Skeletal muscle tissue (tissue), 4 donors: ENCODE data around the gene TOX3. TPM values are rescaled to one million over a fixed set of nuclear protein-coding genes. Genes with fewer than 3 reads are reported as not detected.

Experiments used
- H3K27ac ChIP-seq: one replicate; pipeline ENCODE4 v1.7.0; 2013; ENCODE audit warnings: mild to moderate bottlenecking, low read depth, low read length, inconsistent platforms
- H3K27me3 ChIP-seq, 3 donors: one replicate each; pipeline ENCODE4 v1.7.0; 2013; ENCODE audit warnings: low read length in 3 of 3; ENCODE audit not compliant: control insufficient read depth in 3 of 3, insufficient read depth in 3 of 3
- H3K36me3 ChIP-seq, 3 donors: one replicate each; pipeline ENCODE4 v1.7.0; 2013; ENCODE audit warnings: low read length in 3 of 3; ENCODE audit not compliant: control insufficient read depth in 3 of 3, insufficient read depth in 3 of 3
- H3K4me1 ChIP-seq, 3 donors: one replicate each; pipeline ENCODE4 v1.7.0; 2013; ENCODE audit warnings: low read length in 3 of 3, mild to moderate bottlenecking in 3 of 3; ENCODE audit not compliant: control insufficient read depth in 3 of 3, insufficient read depth in 3 of 3
- H3K4me3 ChIP-seq, 3 donors: one replicate each; pipeline ENCODE4 v1.7.0; 2013; ENCODE audit warnings: low read length in 3 of 3
- H3K9ac ChIP-seq, 3 donors: one replicate each; pipeline ENCODE4 v1.7.0; 2013; ENCODE audit warnings: low read length in 3 of 3, mild to moderate bottlenecking in 3 of 3, moderate library complexity in 2 of 3, low read depth in 1 of 3
- H3K9me3 ChIP-seq, 3 donors: one replicate each; pipeline ENCODE4 v1.7.0; 2013; ENCODE audit warnings: low read length in 3 of 3; ENCODE audit not compliant: control insufficient read depth in 3 of 3
- total RNA-seq: library from RNA; depleted of rRNA; stranded (reverse); fragments of >200 nt; gene quantifications from one replicate; pipeline ENCODE4 v1.2.3, GENCODE V29; 2014
- donor health status: Osteomylitis.

The TOX3 gene
- total RNA-seq, 1 donor from 2014 or later = 0.52 TPM

GRCh38 chr16:52521570-52521969 is 25.4 kb downstream of the TOX3 start:
- H3K4me3 ChIP-seq = no peak overlapping the region
- no peaks in the 10 kb centered on the region for H3K4me1 ChIP-seq
- no peak overlapping the region for H3K27ac ChIP-seq
- H3K9ac ChIP-seq = no peak overlapping the region
- no peaks in the 10 kb centered on the region for H3K36me3 ChIP-seq
- H3K9me3 ChIP-seq = no peaks in the 10 kb centered on the region
- H3K27me3 ChIP-seq = no peaks in the 10 kb centered on the region

GRCh38 chr16:52518884-52519283 is 28.1 kb downstream of the TOX3 start:
- Histone ChIP-seq H3K9me3 (no peaks in the 10 kb centered on the region), H3K27ac (no peak overlapping the region), H3K4me3 (no peak overlapping the region), H3K9ac (no peak overlapping the region), H3K36me3 (no peaks in the 10 kb centered on the region), H3K4me1 (no peaks in the 10 kb centered on the region), H3K27me3 (no peaks in the 10 kb centered on the region)

GRCh38 chr16:52515068-52515671 is 31.8 kb downstream of the TOX3 start:
- Histone ChIP-seq H3K36me3 (no peaks in the 10 kb centered on the region), H3K4me3 (no peak overlapping the region), H3K9ac (no peak overlapping the region)

GRCh38 chr16:52512297-52512987 is 34.5 kb downstream of the TOX3 start:
- Histone ChIP-seq H3K9me3 (no peaks in the 10 kb centered on the region), H3K27me3 (no peaks in the 10 kb centered on the region)

More at GRCh38 chr16:52515068-52515671, 31.8 kb downstream of the TOX3 start:
- H3K27me3 ChIP-seq = no peaks in the 10 kb centered on the region
- no peaks in the 10 kb centered on the region for H3K9me3 ChIP-seq
- no peak overlapping the region for H3K27ac ChIP-seq
- H3K4me1 ChIP-seq = no peaks in the 10 kb centered on the region

GRCh38 chr16:52501746-52502145 is 45.2 kb downstream of the TOX3 start:
- no peak overlapping the region for H3K27ac ChIP-seq

More at GRCh38 chr16:52512297-52512987, 34.5 kb downstream of the TOX3 start:
- H3K4me3 ChIP-seq = no peak overlapping the region
- H3K36me3 ChIP-seq = no peaks in the 10 kb centered on the region
- H3K9ac ChIP-seq = no peak overlapping the region
- no peak overlapping the region for H3K27ac ChIP-seq
- no peaks in the 10 kb centered on the region for H3K4me1 ChIP-seq

GRCh38 chr16:52500963-52501362 is 46.0 kb downstream of the TOX3 start:
- H3K9me3 ChIP-seq = no peaks in the 10 kb centered on the region
- H3K27ac ChIP-seq = no peak overlapping the region
- H3K4me1 ChIP-seq = no peaks in the 10 kb centered on the region
- H3K9ac ChIP-seq = no peak overlapping the region
- H3K36me3 ChIP-seq = no peaks in the 10 kb centered on the region
- no peaks in the 10 kb centered on the region for H3K27me3 ChIP-seq
- no peak overlapping the region for H3K4me3 ChIP-seq

More at GRCh38 chr16:52501746-52502145, 45.2 kb downstream of the TOX3 start:
- Histone ChIP-seq H3K36me3 (no peaks in the 10 kb centered on the region), H3K9me3 (no peaks in the 10 kb centered on the region), H3K27me3 (no peaks in the 10 kb centered on the region), H3K4me1 (no peaks in the 10 kb centered on the region), H3K4me3 (no peak overlapping the region), H3K9ac (no peak overlapping the region)

GRCh38 chr16:52499060-52499440 is 47.9 kb downstream of the TOX3 start:
- Histone ChIP-seq H3K4me3 (no peak overlapping the region), H3K36me3 (no peaks in the 10 kb centered on the region), H3K9me3 (no peaks in the 10 kb centered on the region)

GRCh38 chr16:52498328-52499059 is 48.4 kb downstream of the TOX3 start:
- no peaks in the 10 kb centered on the region for H3K36me3 ChIP-seq
- H3K4me1 ChIP-seq = no peaks in the 10 kb centered on the region
- no peaks in the 10 kb centered on the region for H3K27me3 ChIP-seq
- no peak overlapping the region for H3K27ac ChIP-seq
- no peaks in the 10 kb centered on the region for H3K9me3 ChIP-seq
- no peak overlapping the region for H3K4me3 ChIP-seq
- no peak overlapping the region for H3K9ac ChIP-seq

More at GRCh38 chr16:52499060-52499440, 47.9 kb downstream of the TOX3 start:
- Histone ChIP-seq H3K4me1 (no peaks in the 10 kb centered on the region), H3K27ac (no peak overlapping the region), H3K27me3 (no peaks in the 10 kb centered on the region), H3K9ac (no peak overlapping the region)

- Histone ChIP-seq H3K36me3 (no peaks in the 10 kb centered on the region), H3K4me1 (no peaks in the 10 kb centered on the region), H3K9ac (no peak overlapping the region), H3K27ac (no peak overlapping the region), H3K4me3 (no peak overlapping the region), H3K27me3 (no peaks in the 10 kb centered on the region), H3K9me3 (no peaks in the 10 kb centered on the region)
Measured at GRCh38 chr16:52497067-52497816, 49.7 kb downstream of the TOX3 start.
